Stimulated activated CD4-positive, alpha-beta T cell treated with anti-CD3 and anti-CD28 coated beads, Interleukin-1b, Interleukin-23, amount 100 ng/mL, for 1 hour (primary cell): ENCODE data around the gene TBC1D8B.

Source experiments
- DNase-seq, 2 donors: peaks; one replicate each; pipeline ENCODE4 v3.0.0-alpha.2; 2020; ENCODE audit warnings: low read depth in 2 of 2

TBC1D8B gene

DNA sequence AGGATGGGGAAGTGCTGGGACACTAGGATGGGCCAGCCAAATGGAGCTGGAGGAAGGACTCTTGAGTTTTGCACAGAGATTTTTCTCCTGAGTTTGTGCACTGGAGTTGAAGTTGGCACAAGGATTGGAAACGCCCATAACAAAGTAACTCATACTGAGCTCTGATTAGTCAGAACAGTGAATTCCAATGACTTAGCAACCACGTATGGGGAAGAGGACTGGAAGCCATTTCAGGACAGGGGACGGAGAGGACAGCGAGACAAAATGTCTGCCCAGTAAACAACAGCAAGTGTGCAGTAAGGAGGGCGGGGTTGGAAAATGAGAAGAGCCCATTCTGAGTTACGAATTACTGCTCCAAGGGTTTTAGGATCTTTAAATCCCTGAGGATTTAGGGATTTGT, 94.8 kb downstream of the TBC1D8B start:
- DNase-seq = no peak

- DNase-seq = no peak
These were observed 96.0 kb downstream of the TBC1D8B start for GRCh38 chrX:106898462-106898861.

DNA sequence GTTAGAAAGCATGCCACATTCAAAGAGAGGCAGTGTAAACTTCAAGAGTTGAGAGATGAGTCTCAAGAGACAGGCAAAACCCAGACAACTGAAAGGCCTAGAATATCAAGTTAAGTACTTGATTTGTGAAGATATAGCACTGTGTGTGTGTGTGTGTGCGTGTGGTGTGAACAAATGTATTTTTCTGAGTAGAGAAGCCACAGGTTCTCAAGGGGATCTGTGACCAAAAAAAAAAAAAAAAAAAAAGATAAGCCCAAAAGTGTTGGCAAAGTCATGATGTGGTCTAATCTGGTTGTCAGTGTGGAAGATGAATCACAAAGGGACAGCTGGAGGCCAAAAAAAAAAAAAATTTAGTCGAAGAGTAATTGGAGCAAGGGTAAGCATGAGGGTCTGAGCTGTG, 96.8 kb downstream of the TBC1D8B start:
- no peak for DNase-seq

DNA sequence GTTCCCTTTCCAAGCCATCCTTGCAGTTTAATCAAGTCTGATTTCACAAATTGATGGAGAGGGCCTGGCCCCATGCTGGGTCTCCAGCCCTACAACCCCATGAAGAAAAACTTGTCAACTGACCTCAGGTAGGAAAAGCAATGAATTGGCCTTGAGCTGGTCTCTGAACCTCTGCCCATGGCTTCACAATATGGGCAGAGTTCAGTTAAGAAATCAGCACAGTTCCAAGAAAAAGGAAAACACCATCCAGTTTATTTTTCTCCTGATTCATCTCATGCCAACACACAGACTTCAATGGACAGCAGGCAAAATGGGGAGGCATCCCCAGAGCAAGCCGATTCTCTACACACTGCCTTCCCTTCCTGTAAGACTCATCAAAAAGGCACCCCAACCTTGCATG, 97.4 kb downstream of the TBC1D8B start:
- no peak for DNase-seq

DNA sequence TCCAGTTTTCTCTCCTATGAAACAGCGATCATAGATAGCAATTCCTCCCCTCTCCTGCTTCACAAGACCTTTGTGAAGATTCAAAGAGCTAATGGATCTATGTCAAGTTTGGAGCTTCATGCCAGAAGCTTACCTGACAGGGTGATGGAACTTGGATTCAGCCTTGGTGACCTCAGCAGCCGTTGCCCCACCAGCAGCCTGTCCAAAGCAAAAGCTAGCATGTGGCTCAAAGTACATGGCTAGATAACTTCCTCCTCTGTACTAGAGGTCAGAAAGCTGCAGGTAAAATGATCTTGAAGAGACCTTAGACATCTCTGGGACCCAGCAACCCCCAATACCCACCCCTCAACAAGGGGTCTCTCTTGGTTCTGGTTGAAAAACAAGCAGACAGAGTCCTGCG, 98.9 kb downstream of the TBC1D8B start:
- DNase-seq = no peak

DNA sequence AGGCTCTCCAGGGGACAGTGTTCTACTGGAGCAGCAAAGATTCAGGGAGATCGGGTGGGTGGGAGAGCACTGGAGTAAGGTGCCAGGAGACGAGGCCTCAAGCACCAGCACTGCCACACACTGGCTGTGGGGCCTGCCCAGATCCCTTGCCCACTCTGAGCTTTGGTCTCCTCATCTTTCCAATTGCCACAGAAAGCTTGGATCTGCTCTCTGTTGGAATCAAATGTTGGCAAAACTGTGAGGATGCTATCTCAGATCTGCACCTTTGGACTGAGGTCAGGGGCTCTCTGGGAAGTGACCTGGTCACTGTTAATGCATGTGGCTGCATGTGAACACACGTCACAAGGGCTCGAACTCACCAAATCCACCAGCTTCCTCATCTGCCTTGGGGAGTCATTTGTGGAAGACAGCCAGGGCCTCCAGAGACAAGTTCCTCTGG, 99.3 kb downstream of the TBC1D8B start:
- no peak for DNase-seq

- DNase-seq = no peak
These were observed 100.2 kb downstream of the TBC1D8B start for GRCh38 chrX:106902684-106903083.

DNA sequence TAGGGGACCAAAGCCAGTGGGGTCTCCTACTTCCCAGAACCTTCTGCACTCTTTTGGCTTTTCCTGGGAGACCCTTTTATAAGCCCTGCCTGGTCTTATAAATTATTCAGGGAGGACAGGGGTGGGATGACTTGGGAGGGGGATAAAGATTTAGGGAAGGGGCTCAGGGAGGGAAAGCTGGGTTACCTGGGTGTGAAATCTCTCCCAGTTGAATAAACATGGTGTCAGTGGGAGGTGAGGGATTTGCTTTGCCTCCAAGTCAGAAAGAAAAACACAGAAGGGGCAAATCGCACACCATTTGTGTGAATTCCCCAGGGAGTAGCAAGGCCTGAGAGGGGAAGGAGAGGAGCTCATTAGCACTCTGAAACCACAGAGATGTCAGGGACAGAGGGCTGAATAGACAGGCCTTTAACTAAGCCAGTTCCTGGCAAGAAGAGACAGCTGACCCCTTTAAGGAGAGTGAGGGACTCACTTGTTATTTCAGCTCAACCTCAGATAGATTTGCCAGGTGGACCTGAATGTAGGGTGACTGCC, 100.9 kb downstream of the TBC1D8B start, which contains the start of gene RIPPLY1:
TSS of gene RIPPLY1 (minus strand) at position 51 of the 534 bp plus-strand sequence. CDS start 54 bp downstream, outside the sequence.
- DNase-seq = no peak

DNA sequence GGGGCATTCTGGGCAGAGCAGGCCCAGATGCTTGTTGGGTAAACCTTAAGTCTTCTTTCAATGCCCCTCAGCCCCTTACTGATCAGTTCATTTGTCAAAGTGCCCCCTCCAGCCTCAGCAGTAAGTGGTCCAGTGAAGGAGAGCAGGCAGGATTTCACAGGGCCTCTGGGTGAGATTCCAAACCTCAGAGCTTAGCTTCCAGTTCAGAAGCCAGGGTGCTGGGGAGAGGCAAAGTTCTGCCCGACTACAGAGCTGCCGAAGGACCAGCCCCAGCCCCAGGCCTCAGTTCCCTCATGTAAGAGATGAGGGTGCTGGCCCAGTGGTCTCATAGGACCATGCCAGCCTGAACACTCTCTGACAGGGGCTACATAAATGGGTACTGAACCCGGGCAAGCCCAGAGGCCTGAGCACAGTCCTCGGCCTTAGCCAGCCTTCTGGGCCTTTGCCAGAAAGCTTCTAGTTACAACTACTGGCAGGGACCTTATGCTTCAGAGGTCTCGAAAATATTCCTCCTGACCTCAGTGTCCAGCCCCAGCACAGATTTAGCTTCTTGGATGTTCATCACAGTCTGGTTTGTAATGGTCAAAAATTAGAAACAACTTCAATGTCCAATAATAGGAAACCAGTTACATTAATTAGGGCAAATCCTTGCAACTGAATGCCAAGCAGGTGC, 101.5 kb downstream of the TBC1D8B start:
- no peak for DNase-seq

- no peak for DNase-seq
These were observed 102.7 kb downstream of the TBC1D8B start for GRCh38 chrX:106905064-106905708.

GRCh38 chrX:106906361-106906760, 103.9 kb downstream of the TBC1D8B start:
- DNase-seq = no peak

DNA sequence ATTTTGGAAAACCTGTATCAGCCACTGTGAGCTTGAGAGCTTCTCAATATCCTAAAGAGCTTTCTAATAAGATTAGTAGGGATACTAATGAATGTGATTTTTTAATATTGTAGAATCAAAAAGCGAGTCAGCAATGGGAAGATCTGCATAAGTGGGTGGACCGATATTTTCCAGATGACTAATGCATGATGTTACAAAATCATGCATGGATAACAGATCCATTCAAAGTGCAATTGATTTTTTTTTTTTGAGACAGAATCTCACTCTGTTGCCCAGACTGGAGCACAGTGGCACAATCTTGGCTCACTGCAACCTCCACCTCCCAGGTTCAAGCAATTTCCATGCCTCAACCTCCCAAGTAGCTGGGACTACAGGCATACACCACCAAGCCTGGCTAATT, 110.4 kb downstream of the TBC1D8B start:
- no peak for DNase-seq

DNA sequence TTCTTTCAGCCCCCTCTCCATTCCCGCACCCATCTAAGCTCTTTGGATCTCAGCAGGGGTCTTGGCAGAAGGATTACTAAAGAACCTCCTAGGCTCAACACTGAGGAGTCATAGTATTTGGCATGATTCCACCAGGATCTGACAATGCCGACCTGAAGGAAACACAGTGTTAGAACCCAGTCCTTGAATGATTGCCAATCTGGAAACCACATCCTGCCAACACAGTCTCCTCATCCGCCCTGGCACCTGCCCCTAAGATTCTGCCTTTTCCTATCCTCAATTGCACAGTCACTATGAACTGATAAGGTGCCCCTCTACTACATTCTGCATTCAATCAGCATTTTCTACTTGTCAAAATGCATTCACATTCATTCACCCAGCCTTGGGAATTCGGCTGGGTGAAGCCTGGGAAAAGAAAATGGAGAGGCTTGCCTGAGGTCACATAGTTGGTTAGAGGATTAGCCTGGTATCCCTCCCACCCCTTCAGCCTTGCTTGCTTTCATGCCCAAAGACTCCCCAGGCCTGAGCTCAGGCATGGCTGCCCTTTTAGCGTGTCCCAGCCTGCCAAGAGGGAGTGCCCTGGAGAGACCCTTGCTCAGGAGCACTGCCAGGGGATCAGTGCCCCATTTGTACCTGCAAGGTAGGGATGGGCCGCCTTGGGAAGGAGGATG, 115.5 kb downstream of the TBC1D8B start:
- DNase-seq = no peak

- DNase-seq = no peak
These were observed 117.5 kb downstream of the TBC1D8B start, which contains the start of gene CLDN2 for GRCh38 chrX:106919932-106920452. TSS of gene CLDN2 (plus strand) at chrX:106920402. CDS start at chrX:106928229, 7,827 bp downstream.

DNA sequence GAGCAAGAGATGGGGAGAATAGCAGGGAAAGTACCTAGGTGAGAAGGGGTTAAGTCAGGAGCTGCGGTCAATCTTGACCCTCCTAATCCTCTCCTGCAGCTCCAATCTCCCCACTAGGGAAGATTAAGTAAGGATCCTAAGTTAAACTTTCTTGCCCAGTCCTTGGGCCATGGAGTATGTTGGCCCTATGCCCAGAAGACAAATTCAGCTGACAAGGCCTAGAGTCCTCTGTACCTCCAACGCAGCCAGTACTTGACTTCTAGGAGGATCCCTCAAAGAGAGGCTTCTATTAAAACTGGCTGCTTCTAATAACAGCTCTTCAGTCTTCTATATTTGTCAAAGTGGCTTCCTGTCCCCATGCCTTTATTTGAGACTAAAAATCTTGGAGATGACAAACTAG, 119.2 kb downstream of the TBC1D8B start:
- no peak for DNase-seq
